Midbrain (tissue), 1 donor: ENCODE measurements around the gene FOXJ3.

Experiments
- DNase-seq: peaks from one replicate; lab custom pipeline; 2025; lab: John Stamatoyannopoulos, UW

Gene FOXJ3

DNA sequence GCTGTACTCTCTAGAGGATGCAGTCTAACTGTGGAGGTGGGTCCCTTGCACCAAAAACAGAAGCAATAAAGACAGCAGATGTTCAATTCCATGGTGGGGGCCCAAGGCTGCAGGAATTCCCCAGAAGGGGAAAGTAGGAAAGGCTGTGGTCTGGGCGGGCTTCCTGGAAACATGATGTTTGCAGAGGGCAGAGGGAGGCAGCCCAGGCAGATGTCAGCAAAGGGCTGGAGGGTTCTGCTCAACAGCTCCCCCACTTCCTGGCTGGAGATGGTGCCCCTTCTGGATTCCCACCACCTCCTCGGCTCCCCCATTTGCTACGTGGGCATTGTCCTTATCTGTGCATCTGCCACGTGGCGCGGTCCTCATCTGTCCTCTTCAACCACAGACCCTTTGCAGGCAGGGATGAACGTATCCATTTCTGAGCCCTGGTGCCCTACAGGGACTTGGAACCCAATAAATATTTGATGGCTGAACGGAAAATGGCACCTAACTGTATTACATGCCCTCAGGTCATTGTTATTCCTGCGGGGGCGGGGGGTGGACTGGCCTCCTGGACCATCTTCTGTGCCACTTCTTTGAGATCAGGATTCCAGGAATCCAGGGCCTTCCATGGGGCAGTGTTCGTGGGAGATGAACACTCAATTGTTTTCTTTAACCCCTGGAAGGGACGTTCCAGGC lies 190.2 kb downstream of the FOXJ3 start:
- DNase-seq = no peak

GRCh38 chr1:42143896-42144710 lies 190.9 kb downstream of the FOXJ3 start:
- DNase-seq = no peak

DNA sequence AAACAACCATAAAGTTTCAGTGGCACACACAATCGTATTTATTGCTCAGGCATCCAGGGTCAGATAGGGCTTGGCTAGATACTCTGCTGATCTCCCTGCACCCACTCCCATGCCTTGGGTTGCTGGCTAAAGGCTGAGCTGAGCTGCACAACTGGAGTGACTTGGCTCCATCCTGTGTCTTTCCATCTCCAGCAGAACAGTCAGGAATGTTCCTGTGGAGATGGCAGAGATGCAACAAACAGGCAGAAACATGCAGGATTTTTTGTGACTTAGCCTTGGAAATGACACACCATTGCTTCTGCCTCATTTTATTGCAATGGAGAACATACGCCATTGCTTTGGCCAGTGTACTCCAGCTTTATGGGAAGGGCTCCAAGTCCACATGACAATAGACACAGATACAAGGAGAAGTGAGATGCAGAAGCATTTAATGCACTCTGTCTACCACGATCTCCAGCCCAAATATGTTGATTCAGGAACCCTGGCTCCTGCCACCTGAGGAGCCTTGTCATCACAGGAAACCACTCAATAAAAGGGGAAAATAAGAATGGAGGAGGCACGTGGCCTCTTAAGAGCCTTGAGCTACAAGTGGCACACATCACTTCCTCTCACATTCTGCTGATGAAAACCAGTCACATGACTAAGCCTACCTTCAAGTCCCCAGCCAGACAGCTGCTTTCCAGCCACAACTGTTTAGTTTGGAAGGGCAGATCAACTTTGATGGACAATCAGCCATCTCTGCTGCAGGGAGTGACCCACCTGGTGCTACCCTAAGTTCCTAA lies 191.9 kb downstream of the FOXJ3 start:
- DNase-seq = no peak

DNA sequence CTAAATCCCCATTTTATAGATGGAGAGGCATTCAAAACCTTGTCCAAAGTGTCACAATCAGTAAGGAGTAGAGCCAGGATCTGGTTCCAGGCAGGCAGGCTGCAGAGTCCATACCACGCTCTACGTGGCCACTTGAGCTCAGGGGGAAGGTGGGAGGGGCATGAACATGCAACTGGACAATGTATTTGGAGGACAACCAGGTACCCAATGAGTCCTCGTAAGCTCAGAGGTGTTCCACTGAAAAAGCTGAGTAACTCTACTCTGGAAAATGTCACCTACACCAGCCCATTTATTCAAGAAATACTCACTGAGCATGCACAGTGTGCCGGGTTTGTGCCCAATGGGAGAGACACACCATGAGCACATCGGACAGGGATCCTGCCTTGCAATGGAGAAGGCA lies 193.1 kb downstream of the FOXJ3 start:
- DNase-seq = no peak

DNA sequence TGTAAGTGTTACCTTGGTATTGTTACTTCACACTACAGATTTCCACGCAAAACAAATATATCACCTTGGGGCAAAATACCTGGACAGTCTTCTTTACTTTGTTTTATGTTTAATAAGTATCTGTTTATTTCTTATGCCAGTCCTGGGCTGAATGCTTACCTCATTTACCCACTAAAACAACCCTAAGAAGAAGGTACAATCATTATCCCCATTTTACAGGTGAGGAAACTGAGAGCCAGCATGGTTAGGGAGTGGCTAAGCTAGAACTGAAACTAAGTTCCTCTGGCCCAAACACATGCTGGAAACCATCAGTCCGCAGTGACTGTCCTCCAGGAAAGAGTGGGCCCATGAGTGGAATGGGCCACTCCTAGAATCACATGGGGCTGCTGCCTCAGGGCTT lies 194.8 kb downstream of the FOXJ3 start:
- no peak for DNase-seq

DNA sequence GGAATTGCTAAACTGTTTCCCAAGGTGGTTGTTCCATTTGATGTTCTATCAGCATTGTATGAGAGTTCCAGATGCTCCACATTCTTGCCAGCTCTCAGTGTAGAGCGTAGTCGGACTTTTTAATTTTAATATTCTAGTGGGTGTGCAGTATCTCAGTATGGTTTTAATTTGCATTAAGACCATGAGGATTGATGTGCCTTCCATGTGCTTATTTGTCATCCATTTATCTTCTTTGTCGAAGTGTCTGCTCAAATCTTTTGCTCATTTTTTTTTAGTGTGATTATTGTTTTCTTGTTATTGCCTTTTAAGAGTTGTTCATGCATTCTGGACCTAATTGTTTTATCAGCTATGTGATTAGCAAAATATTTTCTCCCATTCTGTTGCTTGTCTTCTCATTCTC lies 195.6 kb downstream of the FOXJ3 start:
- no peak for DNase-seq

- DNase-seq = no peak
Observed at GRCh38 chr1:42138586-42138985, 196.4 kb downstream of the FOXJ3 start.

GRCh38 chr1:42137766-42138165 lies 197.3 kb downstream of the FOXJ3 start:
- DNase-seq = no peak

DNA sequence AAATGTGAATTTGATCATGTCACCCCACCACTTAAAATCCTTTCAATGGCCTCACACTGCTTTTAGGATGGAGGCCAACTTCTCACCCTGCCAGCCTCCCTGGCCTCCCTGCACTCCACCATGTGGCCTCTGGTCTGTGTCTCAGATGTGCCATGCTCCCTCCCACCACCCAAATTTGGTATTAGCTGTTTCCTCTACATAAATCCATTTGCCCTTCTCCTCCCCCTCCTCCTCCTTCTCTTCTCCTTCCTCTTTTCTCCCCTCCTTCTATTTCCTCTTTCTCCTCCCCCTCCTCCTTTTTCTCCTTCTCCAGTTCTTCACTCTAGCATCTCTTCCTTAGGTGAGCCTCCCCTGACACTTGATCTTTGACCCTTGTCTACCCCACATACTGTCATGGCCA lies 198.6 kb downstream of the FOXJ3 start:
- DNase-seq = no peak

DNA sequence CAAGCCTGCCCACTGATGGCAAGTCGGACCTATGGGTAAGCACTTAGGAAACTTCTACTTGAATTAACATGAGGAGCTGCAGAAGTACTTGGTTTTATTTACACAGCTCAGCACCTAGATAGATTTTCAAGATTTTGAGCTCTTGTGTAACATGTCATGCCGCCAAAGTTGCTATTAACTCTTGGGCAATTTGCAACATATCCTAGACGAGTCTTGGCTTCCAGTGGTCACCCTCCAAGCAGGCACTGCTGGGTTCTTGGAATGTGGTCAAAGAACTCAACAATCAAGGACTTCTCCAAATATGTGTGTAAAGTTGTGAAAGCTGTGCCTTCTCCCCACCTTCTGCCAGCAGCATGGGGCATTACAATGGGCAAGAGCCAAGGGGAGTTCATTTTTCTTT lies 199.6 kb downstream of the FOXJ3 start:
- DNase-seq = no peak

- DNase-seq = no peak
Observed at GRCh38 chr1:42133809-42134526, 201.1 kb downstream of the FOXJ3 start.

GRCh38 chr1:42133390-42133789 lies 201.6 kb downstream of the FOXJ3 start:
- no peak for DNase-seq

GRCh38 chr1:42130061-42130660 lies 204.9 kb downstream of the FOXJ3 start:
- no peak for DNase-seq

DNA sequence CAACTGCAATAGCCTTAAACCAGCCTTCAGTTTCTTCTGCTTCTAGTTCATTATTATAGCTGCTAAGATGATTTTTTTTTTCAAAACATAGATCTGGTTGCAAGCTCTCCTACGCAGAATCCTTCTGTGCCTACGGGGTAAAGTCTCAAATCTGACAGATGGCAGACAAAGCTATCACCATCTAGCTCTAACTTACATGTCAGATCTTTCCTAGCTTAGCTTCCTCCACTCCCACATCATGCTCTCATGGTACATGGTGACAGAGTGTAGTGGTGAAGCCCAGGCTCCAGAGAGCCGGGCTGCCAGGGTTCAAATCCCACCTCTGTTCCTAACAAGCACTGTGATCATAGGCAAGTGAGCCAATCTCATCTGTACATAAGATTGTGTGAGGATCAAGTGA lies 206.1 kb downstream of the FOXJ3 start:
- no peak for DNase-seq

DNA sequence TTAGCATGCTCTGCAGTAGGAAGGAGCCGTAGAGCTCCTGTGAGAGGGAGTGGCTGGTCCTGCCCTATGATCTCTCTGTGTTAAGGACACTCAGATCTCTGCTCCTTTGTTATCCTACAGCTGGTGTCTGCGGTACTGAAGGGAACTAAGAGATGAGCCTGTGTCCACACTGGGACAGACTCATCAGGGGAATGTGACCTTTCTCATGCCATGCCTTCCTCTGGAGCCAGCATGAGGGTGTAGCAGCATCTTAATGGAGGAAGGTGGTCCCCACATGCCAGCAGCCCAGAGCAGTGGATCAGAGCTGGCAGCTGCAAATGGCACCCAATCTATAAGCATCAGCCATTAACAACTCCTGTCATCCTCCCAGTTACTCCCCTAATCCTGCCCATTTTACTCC lies 206.5 kb downstream of the FOXJ3 start:
- DNase-seq = no peak

DNA sequence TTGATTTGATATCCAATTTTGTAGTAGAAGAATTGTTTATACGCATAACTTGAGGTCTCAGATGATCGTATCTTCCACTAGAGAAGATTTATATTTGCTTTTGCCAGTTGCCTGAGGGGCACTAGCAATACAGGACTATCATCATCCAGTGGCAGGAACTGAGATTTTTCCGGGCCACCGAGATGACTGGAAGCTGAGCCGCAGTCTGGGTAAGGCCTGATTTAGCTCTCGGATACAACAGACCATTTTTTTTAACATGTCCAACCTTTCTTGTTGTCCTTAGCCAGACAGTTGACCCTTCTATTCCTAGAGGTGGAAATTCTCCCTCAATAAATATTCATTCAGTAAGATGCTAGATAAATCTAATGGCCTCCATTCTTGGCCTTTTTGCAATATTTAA lies 207.3 kb downstream of the FOXJ3 start:
- no peak for DNase-seq
